GM18870 (cell line): Measurements from ENCODE around the gene DNAJC4.

Source experiments
- ATAC-seq: cut with Tn5 transposase; IDR thresholded peaks from one replicate; pipeline ENCODE4 v1.9.1; 2021; ENCODE audit warnings: moderate library complexity; ENCODE audit not compliant: unreplicated experiment

Gene DNAJC4

DNA sequence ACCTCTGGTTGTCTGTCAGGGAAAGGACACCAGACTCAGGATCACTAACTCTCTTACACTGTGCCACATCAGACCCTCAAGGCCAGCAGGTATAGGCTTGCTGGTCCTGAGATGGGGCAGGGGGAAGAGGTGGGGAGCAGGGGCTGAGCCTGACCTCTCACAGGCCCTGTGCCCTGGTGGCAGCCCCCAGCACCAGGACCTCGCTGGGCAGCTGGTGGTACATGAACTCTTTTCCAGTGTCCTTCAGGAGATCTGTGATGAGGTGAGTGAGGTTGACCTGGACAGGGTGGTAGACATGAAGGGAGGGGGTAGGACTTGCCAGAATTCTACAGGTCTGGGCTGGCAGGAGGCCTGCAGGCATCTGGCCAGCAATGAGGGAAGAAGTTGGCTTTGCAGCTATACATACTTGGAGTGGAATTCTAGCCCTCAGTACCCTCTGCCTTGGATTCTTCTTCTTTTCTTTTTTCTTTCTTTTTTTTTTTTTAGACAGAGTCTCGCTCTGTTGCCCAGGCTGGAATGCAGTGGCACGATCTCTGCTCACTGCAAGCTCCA lies 2.9 kb upstream of the DNAJC4 start:
- ATAC-seq, result no peak

- ATAC-seq, result no peak
Measured at GRCh38 chr11:64229090-64229743, 1.1 kb upstream of the DNAJC4 start.

DNA sequence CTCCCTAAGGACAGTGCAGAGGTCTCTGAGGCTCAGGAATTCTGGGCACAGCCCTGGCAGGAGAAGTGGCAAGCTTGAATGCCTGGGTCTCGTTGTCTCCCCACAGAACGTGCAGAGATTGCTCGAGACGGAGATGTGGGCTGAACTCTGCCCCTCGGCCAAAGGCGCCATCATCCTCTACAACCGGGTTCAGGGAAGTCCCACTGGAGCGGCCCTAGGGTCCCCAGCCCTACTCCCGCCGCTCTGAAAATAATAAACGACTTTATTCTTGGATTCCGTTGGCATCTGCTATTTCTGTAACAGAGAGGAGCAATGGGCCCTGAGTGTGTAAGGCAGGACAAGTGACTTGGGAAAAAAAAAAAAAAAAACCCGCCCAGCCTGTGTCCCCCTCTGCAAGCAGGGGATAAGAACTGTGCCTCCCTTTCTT lies 591 bp upstream of the DNAJC4 start:
- no peak for ATAC-seq

DNA sequence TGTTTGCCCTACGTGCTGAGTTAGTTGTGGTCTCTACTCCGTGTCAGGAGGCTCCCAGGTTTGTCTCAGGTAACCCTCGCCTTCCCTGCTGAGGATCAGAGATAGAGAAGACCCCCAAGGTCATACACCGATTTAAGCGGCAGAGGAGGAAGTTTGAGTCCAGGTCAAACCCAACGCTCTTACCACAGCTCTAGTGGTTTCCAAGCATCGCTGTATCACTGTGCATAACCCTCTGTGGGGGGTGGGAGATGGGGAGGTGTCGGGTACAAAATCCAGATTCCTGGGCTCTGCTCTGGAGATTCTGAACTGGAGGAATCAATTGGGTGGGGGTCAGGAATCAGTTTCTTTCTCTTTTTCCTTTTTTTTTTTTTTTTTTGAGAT lies 627 bp downstream of the DNAJC4 start:
- ATAC-seq, result no peak

- no peak for ATAC-seq
Measured at GRCh38 chr11:64231546-64231945, 1.2 kb downstream of the DNAJC4 start.

DNA sequence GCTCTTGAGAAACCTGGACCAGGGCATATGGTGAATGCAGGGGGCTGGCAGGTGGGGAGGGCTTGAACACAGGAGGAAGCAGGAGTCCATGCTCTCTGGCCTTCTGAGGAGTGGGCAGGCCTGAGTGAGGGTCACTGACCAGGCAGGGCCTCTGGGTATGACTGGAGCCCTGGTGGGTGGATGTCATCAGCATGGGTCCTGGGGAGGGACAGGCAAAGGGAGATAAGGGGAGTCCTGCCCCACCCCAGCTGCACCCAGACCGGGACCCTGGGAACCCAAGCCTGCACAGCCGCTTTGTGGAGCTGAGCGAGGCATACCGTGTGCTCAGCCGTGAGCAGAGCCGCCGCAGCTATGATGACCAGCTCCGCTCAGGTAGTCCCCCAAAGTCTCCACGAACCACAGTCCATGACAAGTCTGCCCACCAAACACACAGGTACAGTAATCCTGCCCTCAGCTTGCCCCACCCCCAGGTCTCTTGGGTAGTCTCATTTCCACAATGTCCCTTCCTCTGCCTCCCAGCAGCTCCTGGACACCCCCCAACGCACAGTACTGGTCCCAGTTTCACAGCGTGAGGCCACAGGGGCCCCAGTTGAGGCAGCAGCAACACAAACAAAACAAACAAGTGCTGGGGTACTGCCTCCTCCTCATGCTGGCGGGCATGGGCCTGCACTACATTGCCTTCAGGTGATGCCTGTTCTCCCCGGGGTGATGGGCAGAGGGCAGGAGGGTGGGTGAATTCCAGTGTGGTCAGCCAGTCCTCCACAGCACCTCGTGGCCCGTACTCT lies 2.0 kb downstream of the DNAJC4 start:
- ATAC-seq, result no peak

DNA sequence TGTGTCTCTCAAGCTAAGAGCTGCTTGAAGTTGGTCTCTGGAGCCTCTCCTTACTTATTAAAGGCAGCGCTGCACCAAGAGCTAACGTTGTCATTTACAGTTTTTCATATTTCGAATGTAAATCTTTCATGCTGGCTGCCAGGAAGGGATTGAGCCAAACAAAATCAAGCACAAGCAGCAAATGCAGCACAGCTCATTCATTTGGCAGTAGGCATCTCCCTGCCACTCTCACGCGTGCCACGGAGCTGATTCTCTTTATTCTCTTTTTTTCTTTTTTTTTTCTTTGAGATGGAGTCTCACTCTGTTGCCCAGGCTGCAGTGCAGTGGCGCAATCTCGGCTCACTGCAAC lies 2.6 kb downstream of the DNAJC4 start:
- ATAC-seq, result no peak

- no peak for ATAC-seq
Measured at GRCh38 chr11:64233913-64234586, 3.7 kb downstream of the DNAJC4 start, which contains the start of gene VEGFB. TSS of gene VEGFB (plus strand) at chr11:64234584. CDS start at chr11:64234834, 250 bp downstream.

DNA sequence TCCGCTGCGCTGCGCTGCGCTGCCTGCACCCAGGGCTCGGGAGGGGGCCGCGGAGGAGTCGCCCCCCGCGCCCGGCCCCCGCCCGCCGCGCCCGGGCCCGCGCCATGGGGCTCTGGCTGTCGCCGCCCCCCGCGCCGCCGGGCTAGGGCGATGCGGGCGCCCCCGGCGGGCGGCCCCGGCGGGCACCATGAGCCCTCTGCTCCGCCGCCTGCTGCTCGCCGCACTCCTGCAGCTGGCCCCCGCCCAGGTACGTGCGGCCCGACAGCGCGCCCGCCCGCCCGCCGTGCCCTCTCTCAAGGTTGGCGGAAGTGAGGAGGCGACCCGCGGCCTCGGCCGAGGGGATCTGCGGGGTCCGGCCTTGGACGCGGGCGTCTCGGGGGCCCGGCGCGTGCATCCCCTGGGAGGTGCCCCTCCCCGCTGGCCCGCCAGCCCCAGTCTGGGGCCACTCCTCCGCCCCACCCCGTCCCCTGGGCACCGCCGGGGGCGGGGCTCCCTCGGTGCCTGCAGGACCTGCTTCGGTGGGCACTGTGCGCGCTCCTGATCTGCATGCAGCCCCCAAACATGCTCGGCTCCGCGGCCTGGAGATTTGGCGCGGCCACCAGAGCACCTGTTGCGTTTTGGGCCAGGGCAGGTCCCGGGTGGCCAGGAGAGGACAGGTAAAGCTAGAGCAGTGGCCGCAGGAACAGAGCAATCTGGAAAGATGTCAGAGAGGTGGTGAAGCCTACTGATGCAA lies 4.5 kb downstream of the DNAJC4 start:
- ATAC-seq, result no peak

GRCh38 chr11:64235437-64236161 lies 5.3 kb downstream of the DNAJC4 start:
- ATAC-seq, result no peak

DNA sequence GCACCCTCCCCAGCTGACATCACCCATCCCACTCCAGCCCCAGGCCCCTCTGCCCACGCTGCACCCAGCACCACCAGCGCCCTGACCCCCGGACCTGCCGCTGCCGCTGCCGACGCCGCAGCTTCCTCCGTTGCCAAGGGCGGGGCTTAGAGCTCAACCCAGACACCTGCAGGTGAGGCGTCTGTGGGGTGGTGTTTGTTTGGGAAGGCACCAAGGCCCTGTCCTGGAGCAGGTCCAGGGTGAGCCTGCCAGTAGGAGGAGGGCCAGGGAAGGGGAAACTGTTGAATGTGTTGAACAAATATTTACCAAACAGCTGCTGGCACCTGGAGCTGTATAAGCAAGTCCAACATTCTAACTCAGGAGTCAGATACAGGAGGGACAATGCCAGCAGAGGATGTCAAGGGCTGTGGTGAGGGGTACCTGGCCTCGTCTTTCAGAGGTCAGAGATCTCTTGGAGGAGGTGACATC lies 7.2 kb downstream of the DNAJC4 start:
- no peak for ATAC-seq

GRCh38 chr11:64238076-64238475 lies 7.7 kb downstream of the DNAJC4 start:
- no peak for ATAC-seq

- no peak for ATAC-seq
Measured at GRCh38 chr11:64238999-64239398, 8.7 kb downstream of the DNAJC4 start.

DNA sequence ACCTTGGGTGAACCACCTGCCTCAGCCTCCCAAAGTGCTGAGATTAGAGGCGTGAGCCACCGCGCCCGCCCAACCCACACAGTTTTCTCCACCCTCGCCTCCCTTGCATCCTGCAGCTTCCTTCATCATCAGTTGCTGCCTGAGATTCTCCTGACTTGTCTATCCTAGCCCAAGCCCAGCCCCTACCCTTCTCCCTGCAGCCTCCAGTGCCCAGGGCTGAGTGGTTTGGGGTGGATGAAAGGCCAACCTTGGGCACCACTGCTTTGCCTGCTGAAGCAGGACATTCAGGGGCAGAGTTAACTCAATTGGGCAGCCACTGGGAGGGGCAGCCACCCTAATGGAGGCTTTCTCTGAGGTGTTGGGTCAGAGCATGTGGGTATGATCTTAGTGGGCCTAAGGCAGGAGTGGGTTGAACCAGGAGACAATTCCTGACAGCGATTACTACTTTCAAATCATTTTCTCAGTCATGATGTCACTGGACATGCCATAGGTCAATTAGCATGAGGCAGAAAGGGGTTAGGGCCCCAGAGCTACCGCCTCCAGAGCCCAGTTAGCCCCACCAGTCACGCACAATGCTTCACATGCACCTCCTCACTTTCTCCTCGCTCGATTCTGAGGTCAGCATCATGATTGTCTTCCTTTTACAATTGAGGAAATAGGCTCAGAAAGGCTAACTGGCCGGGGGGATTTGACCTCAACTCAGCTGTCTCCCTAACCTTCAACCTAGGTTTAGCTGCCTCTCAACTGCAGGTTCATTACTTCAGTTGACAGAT lies 9.5 kb downstream of the DNAJC4 start:
- ATAC-seq, result no peak

DNA sequence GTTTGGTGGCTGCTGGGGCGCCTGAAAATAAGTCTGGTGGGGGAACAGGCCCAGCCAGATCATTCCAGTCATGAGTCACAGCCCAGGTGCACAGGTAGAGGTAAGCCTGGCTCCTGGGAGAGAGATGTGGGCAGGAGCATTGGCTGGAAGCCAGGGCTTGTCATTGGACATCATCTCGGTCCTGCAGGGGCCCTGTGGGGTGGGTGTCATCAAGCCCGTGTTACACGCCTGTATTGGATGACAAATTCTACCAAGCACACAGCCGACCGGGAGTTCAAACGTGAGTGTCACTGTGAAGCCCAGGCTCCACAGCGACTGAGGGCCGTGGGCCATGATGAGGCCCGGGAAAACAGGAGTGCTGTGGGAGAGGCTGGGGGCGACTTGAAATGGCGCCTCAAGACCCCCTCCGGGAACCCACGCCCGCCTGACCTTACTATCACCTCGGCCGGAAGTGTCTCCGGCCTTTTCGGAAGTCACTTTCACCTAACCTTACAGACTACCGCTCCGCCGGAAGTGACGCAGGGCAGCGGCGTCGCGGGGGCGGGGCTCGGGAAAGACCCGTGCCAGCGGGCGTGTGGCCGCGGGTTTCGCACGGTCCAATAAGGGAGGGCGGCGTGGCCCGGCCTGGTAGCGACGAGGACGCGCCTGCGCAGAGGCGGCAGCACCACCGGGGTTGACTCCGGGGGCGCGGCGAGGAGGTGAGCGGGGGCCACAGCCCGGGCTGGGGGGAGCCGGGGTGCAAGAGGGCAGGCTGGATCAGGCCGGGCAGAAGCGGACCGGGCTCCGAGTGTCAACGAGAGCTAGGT lies 10.3 kb downstream of the DNAJC4 start, which contains the start of gene FKBP2:
Gene FKBP2 (plus strand): TSS at position 661 of the 806 bp plus-strand sequence. CDS start 1,293 bp downstream, outside the sequence.
- peak; percentile 43 for ATAC-seq

DNA sequence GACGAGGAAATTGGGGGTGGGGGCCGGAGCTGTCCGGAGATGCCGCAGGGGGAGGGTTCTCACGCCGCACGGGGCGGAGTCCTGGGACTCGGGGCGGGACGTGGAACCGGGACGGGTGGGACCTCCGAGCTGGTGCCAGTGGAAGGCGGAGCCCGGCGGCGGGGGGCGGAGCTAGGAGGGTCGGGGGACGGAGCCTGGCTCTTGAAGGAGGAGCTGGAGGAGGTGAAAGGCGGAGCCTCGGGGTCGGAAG lies 10.8 kb downstream of the DNAJC4 start:
- no peak for ATAC-seq

GRCh38 chr11:64241491-64242374 lies 11.4 kb downstream of the DNAJC4 start:
- peak; percentile 62 for ATAC-seq
